Measurements from ENCODE around the gene PET100. TPM values are rescaled to one million over a fixed set of nuclear protein-coding genes. Genes with fewer than 3 reads are reported as not detected.
A peak's percentile ranks its signal among the peaks of the same experiment; 100 is the strongest.

The PET100 gene
- total RNA-seq, 1 donor from 2014 or later: 184 TPM

DNA sequence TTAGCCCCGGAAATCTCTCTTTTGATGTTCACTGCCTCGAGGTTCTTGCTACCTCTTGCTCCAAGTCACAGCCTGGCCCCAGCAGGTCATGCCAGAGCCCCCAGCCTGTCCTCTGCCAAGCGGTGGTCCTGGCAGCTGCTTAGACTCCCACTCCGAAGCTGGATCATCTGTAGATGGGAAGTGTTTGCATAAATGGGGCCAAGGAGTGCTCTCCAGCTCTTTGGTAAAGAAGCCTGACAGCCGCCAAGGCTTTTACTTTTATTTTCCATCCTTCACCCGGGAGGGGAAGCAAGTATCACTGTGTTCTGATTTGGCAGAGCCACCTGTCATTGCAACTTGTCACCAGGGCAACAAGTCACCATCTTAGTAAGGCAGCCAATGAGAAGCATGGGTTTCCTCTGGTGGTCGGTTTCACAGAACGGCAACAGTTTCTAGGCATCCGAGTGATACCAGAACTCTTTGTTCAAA lies 28.7 kb downstream of the PET100 start:
- DNase-seq (ENCODE audit: low spot score, unreplicated experiment): no peak
- Mint-ChIP-seq H3K4me1 (ENCODE audit: low read depth) (no peaks in the 10 kb centered on the region), H3K9me3 (ENCODE audit: low read depth) (no peaks in the 10 kb centered on the region), H3K27ac (peak overlapping the region; percentile 23), H3K36me3 (ENCODE audit: insufficient read depth) (no peaks in the 10 kb centered on the region), H3K4me3 (ENCODE audit: low read depth) (no peak overlapping the region), H3K27me3 (peaks cover 36% of the 10 kb centered on the region)
- TF ChIP-seq, protein P1, sequence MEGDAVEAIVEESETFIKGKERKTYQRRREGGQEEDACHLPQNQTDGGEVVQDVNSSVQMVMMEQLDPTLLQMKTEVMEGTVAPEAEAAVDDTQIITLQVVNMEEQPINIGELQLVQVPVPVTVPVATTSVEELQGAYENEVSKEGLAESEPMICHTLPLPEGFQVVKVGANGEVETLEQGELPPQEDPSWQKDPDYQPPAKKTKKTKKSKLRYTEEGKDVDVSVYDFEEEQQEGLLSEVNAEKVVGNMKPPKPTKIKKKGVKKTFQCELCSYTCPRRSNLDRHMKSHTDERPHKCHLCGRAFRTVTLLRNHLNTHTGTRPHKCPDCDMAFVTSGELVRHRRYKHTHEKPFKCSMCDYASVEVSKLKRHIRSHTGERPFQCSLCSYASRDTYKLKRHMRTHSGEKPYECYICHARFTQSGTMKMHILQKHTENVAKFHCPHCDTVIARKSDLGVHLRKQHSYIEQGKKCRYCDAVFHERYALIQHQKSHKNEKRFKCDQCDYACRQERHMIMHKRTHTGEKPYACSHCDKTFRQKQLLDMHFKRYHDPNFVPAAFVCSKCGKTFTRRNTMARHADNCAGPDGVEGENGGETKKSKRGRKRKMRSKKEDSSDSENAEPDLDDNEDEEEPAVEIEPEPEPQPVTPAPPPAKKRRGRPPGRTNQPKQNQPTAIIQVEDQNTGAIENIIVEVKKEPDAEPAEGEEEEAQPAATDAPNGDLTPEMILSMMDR (IDR thresholded peaks at IDR 0.05; ENCODE audit: unreplicated experiment): no peak

DNA sequence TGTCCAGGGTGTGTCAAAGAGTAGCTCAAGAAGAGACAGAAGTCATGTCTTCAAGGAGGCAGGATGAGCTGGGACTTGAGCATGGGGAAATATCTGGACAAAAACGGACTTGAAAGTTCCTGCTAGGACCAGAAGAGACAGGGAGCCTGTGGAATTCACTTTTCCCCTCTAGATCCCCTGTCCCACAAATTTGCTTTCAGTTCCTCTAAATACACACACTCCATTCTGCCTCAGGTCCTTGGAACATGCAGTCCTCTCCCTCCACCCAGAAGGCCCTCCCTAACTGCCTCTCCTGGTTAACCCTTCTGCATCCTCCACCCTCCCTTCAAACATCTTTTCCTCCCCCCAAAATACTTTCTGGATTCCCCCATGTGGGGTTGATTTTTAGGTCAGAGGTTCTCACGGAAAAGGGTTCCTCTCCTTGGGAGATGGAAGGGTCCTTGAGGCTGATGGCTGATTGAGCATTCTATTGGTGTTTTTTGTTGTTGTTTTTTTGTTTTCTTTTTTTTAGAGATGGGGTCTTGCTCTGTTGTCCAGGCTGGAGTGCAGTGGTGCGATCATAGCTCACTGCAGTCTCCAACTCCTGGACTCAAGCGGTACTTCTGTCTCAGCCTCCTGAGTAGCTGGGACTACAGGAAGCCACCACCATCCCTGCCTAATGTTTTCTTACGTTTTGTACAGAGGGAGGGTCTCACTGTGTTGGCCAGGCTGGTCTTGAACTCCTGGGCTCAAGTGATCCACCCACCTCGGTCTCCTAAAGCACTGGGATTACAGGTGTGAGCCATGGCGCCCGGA lies 32.3 kb downstream of the PET100 start:
- peaks cover 36% of the 10 kb centered on the region for H3K27me3 Mint-ChIP-seq
- no peaks in the 10 kb centered on the region for H3K4me1 Mint-ChIP-seq (ENCODE audit: low read depth)
- TF ChIP-seq, protein P1 (IDR thresholded peaks at IDR 0.05; ENCODE audit: unreplicated experiment): no peak
- H3K4me3 Mint-ChIP-seq (ENCODE audit: low read depth): no peak overlapping the region
- no peaks in the 10 kb centered on the region for H3K9me3 Mint-ChIP-seq (ENCODE audit: low read depth)
- H3K27ac Mint-ChIP-seq: no peak overlapping the region
- no peak for DNase-seq (ENCODE audit: low spot score, unreplicated experiment)
- no peaks in the 10 kb centered on the region for H3K36me3 Mint-ChIP-seq (ENCODE audit: insufficient read depth)

DNA sequence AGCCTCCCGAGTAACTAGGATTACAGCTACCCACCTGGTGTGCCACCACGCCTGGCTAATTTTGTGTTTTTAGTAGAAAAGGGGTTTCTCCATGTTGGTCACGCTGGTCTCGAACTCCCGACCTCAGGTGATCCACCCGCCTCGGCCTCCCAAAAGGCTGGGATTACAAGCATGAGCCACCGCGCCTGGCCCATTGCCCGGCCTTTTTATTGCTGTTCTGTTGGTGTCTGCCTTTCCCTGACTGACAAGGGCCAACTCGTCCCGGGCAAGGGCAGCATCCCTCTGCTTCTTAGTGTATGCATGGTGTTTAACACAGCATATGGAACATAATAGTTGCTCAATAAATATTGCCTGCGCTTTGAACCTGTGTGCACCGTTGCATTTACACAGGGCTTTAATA lies 33.1 kb downstream of the PET100 start:
- no peak overlapping the region for H3K4me3 Mint-ChIP-seq (ENCODE audit: low read depth)
- TF ChIP-seq, protein P1 (IDR thresholded peaks at IDR 0.05; ENCODE audit: unreplicated experiment): no peak
- H3K27ac Mint-ChIP-seq: no peak overlapping the region
- H3K27me3 Mint-ChIP-seq: peaks cover 37% of the 10 kb centered on the region
- no peak for DNase-seq (ENCODE audit: low spot score, unreplicated experiment)
- H3K9me3 Mint-ChIP-seq (ENCODE audit: low read depth): no peaks in the 10 kb centered on the region
- H3K36me3 Mint-ChIP-seq (ENCODE audit: insufficient read depth): no peaks in the 10 kb centered on the region
- H3K4me1 Mint-ChIP-seq (ENCODE audit: low read depth): no peaks in the 10 kb centered on the region

DNA sequence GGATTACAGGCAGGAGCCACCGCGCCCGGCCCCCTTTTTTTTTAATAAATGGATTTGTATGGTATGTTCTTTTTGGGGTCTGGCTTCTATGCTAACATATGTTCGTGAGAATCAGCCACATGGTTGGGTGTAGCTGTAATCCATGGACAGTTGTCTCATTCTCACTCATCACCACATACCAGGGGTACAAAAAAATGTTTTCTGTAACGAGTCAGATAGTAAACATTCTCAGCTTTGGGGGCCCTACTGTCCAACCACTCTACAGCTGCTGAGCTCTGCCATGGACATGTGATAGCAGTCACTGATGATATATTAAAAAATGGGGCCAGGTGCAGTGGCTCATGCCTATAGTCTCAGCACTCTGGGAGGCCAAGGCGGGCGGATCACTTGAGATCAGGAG lies 34.1 kb downstream of the PET100 start:
- TF ChIP-seq, protein P1 (IDR thresholded peaks at IDR 0.05; ENCODE audit: unreplicated experiment): no peak
- Mint-ChIP-seq H3K9me3 (ENCODE audit: low read depth) (no peaks in the 10 kb centered on the region), H3K27ac (no peak overlapping the region)

DNA sequence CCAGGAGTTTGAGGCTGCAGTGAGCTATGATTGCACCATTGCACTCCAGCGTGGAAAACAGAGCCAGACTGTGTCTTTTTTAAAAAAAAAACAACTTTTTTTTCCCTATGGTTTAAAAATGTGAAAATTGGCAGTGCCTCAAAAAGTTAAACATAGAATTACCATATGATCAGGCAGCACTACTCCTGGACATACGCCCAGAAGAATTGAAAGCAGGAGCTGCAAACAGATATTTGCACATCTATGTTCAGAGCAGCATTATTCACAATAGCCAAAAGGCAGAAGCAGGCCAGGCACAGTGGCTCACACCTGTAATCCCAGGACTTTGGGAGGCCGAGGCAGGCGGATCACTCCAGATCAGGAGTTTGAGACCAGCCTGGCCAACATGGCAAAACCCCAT lies 35.5 kb downstream of the PET100 start:
- H3K27me3 Mint-ChIP-seq: peaks cover 44% of the 10 kb centered on the region
- DNase-seq (ENCODE audit: low spot score, unreplicated experiment): no peak
- TF ChIP-seq, protein P1 (IDR thresholded peaks at IDR 0.05; ENCODE audit: unreplicated experiment): no peak
- no peaks in the 10 kb centered on the region for H3K36me3 Mint-ChIP-seq (ENCODE audit: insufficient read depth)
- no peak overlapping the region for H3K27ac Mint-ChIP-seq
- H3K4me3 Mint-ChIP-seq (ENCODE audit: low read depth): no peak overlapping the region
- no peaks in the 10 kb centered on the region for H3K9me3 Mint-ChIP-seq (ENCODE audit: low read depth)
- no peaks in the 10 kb centered on the region for H3K4me1 Mint-ChIP-seq (ENCODE audit: low read depth)

More for the DNA sequence above, 34.1 kb downstream of the PET100 start:
- no peaks in the 10 kb centered on the region for H3K36me3 Mint-ChIP-seq (ENCODE audit: insufficient read depth)
- no peaks in the 10 kb centered on the region for H3K4me1 Mint-ChIP-seq (ENCODE audit: low read depth)
- DNase-seq (ENCODE audit: low spot score, unreplicated experiment): no peak
- H3K27me3 Mint-ChIP-seq: peaks cover 39% of the 10 kb centered on the region
- no peak overlapping the region for H3K4me3 Mint-ChIP-seq (ENCODE audit: low read depth)
